Stimulated activated CD4-positive, alpha-beta T cell treated with anti-CD3 and anti-CD28 coated beads, Interleukin-1b, Interleukin-23, amount 100 ng/mL, for 1 hour (primary cell): ENCODE results near the gene ATP6V0D1.
"Not testable (repeated sequence)": the region's sequence is repeated elsewhere in the genome, so short reads cannot be mapped to it uniquely, and the experiment has no call there.

Experiments
- DNase-seq, 2 donors: peaks; one replicate each; pipeline ENCODE4 v3.0.0-alpha.2; 2020; ENCODE audit warnings: low read depth in 2 of 2

Gene ATP6V0D1

GRCh38 chr16:67480833-67481560 is at the start of gene ATP6V0D1:
TSS of gene ATP6V0D1 (minus strand) at chr16:67481157. CDS start at chr16:67481086, 71 bp downstream.
- peak; percentile 95 to 98 for DNase-seq

GRCh38 chr16:67530013-67530939 is 49.3 kb upstream of the ATP6V0D1 start:
- no peak for DNase-seq

- DNase-seq = no peak
Observed at GRCh38 chr16:67529582-67530012, 48.6 kb upstream of the ATP6V0D1 start.

GRCh38 chr16:67528870-67529581 is 48.1 kb upstream of the ATP6V0D1 start:
- no peak for DNase-seq

DNA sequence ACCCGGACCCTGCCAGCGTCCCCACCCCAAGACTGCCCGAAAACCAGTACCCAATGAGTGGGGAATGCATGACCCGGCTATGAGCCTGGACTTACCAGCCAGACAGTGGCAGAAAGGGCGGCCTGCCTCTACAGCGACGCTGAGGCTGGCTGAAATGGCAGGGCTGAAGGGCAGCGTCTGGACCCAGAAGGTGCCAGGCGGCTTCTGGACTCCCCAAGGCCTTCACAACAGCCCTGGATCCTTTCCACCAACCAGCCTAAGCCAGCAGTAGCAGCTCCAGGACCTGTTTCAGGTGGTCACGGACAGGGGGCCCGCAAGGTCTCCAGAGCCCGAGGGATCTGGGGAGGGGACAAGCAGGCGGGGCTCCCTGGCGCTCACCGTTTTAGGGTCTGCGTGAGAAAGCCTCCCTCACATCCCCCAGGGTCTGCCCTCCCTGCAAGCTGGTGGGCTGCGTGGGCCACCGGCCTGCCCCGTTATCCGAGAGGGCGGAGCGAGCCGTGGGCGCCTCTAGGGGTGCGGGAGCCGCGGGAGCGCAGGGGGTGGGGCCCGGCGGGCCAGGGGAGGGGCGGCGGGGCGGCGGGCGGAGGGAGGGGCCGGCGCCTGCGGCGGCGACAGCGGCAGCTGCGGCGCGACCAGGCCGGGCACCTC is 47.4 kb upstream of the ATP6V0D1 start, which contains the start of gene RIPOR1:
TSS of gene RIPOR1 (plus strand) at position 608 of the 648 bp plus-strand sequence. CDS start 9,618 bp downstream, outside the sequence.
- no peak for DNase-seq

GRCh38 chr16:67526149-67526791 is 45.3 kb upstream of the ATP6V0D1 start:
- DNase-seq = no peak

DNA sequence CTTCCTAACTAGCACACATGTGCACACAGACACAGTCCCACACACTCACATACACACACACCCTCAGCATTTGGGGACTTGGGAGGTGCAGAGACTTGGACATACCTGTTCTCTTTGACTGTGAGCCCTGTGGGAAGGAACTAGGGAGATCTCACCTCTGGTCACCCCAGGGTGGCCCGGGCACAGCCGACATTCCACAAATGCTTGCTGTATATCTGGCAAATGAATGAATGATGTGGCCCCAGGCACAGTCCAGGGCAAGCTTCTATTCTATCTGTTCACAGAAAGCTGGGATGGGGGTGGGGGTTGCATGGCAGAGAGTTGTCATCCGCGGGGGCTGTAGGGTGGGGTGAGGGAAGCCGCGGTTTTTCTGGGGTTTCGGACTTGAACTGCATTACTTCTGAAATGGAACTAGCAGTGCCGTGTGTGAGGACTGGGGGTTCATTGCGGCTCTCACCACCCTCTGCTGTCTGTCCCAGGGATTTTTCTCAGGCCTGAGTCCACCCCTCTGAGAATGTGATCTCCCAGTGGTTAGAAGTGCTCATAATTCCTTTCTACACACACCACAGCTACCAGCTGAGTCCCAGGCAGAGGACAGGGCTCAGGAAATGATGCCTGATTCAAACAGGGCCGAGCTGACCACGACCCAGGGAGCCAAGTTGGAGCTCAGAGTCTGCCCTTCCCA is 44.4 kb upstream of the ATP6V0D1 start:
- DNase-seq = no peak

DNA sequence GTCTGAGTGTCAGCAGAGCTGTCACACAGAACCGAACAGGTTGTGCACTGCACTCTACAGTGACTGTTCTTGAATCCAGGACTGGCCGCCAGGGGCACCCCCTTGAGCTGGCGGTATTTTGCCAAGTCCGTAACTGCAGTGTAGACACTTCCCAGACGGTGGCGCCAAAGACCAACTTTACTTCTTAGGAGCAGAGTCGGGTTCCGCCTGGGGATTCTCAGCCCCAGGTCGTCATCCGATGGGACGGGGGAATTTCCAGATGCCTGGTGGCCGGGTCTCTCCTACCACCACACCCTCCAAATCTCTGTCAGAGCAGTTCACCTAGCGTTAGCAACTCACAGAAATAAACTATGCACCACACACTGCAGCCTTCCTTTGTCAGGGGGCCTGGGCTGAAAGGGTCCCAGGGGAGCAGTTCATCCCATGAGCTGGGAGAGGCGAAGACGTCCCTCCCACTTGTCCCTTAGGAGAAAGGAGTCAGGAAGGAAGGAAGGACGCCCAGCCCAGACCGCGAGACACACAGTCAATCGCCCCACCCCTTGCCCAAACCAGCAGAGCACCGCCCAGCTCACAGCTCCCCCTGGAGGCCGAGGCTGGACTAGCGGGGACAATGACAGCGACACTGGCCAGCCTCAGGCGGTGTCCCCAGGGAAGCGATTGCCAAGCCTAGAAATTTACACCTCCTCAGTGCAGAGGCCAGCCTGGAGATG is 40.3 kb upstream of the ATP6V0D1 start:
- peak; percentile 94 to 97 for DNase-seq

DNA sequence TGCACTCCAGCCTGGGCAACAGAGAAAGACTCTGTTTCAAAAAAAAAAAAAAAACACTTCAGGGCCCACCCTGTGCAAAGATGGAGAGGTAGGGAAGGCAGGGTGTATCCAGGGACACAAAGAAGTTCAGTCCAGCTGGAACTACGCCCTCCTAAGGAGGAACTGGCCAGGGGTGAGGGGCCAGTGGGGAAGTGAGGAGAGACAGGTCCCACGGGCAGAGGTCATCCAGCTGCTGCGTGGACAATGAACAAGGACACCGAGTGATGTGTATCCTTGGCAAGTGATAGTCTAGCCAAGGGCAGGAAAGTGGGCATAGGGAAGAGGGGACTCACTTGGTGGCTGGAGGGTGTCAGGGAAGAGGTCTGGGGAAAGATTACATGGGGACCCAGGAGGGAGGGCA is 38.3 kb upstream of the ATP6V0D1 start:
- no peak for DNase-seq

DNA sequence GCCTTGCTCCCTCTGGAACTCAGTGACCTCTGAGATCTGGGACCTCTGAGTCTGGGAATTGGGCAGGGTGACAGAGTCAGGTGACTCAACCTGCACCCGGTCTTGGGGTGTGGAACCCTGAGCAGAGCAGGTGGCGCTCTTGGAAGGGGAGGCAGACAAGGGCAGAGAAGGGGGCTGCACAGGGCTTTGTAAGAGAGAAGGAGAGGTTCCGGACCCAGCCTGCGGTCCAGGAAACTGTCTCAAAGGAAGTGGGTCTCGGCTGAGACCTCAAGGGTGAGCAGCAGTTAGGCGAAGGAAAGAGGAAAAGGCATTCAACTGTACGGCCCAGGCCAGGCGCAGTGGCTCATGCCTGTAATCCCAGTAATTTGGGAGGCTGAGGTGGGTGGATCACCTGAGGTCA is 37.7 kb upstream of the ATP6V0D1 start:
- DNase-seq = no peak

- DNase-seq = no peak
Observed at GRCh38 chr16:67517661-67518423, 36.9 kb upstream of the ATP6V0D1 start.

DNA sequence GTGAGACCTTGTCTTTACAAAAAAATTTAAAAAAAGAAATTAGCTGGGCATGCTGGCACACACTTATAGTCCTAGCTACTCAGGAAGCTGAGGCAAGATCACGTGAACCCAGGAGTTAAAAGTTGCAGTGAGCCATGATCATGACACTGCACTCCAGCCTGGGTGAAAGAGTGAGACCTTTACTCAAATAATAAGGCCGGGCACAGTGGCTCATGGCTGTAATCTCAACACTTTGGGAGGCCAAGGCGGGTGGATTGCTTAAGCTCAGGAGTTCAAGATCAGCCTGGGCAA is 36.1 kb upstream of the ATP6V0D1 start:
- no peak for DNase-seq

DNA sequence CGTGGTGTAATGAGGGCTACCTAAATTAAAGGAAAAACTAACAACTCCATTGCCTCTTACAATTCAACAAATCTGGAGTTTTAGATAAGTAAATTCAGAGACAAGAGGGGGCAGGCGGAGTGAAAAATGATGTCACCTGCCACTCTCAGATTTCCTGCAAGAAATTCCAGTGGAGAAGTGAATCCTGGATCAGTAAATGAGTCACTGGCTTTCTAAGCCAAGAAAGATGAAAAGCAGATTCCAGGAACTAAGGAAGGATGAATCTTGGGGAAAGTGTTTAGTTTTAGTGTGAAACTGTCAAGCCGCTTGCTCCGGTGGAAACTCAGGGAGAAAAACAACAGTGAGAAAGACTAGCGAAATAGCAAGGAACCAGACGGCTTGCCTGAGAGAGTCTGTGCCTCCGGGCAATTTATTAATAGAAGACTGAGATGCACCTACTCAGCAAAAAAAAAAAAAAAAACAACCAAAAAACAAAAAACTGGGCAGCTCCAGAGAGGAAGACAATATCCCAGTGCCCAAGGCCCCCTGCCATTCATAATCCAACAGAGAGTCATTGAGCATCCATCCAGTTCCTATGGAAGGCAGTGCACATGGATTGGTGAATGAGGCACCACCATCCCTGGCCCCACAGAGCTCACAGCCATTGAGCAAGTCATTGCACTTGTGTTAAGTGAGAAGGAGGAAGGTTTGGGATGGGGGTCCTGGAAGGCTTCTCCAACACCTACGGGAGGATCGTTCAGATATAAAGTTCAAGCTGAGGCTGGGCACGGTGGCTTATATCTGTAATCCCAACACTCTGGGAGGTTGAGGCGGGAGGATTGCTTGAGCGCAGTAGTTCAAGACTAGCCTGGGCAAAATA is 35.6 kb upstream of the ATP6V0D1 start:
- no peak for DNase-seq

GRCh38 chr16:67514382-67514828 is 33.4 kb upstream of the ATP6V0D1 start:
- DNase-seq = peak; percentile 57 to 64

GRCh38 chr16:67513892-67514291 is 32.9 kb upstream of the ATP6V0D1 start:
- not testable (repeated sequence) for DNase-seq

DNA sequence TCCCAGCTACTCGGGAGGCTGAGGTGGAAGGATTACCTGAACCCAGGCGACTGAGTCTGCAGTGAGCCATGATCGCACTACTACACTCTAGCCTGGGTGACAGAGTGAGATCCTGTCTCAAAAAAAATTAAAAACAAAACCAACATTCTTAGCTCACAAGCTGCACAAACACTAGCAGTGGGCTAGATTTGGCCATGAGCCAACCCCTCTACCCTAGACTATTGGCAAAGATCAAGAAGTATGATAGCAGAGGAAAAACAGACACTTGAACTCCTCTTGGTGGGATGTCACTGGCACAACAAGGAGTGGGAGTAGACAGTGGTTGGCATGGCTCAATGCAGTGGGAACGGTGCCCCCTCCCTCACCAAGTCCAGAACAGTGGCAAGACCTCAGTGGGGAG is 28.1 kb upstream of the ATP6V0D1 start:
- DNase-seq = no peak

DNA sequence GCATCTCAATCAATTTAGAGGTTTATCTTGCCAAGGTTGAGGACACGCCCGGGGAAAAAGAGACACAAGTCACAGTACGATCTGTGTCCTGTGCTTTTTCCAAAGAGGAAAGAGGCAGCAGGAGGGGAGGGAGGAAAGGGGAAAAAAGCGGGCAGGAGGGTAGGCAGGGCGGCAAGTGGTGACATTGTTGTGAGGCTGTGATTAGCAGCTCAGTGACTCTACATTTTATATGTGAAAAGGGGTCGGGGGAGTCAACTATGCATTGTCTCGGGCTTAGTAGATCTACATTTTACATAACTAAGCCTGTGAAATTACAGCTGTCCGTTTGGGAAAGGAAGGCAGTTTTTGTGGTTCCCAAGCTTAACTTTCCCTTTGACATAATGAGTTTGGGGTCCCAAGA is 25.5 kb upstream of the ATP6V0D1 start:
- no peak for DNase-seq
